ENCODE data around the gene KHDC3L.

- TF ChIP-seq CTCF (IDR thresholded peaks at IDR 0.05) = no peak
- no peak for TF ChIP-seq POLR2A (IDR thresholded peaks at IDR 0.05)
Measured at GRCh38 chr6:73348550-73349204, 13.8 kb upstream of the KHDC3L start.
